A673 (cell line): Measurements from ENCODE around the gene AKNA.

ENCODE experiments used
- CTCF ChIP-seq: fragments of 300-800, 200-600 bp; sonication (generic); conservative IDR thresholded peaks from 2 replicates; pipeline ENCODE4 v1.5.1; 2017; ENCODE audit warnings: low read depth, mild to moderate bottlenecking, antibody characterized with exemption, low read length, moderate library complexity, mixed read lengths
- EZH2 ChIP-seq: fragments of 200-600 bp; sonication (generic); IDR thresholded peaks from 2 replicates; pipeline ENCODE4 v1.6.1; 2017; ENCODE audit warnings: borderline replicate concordance, low read depth, mild to moderate bottlenecking, mixed read lengths, antibody characterized with exemption, low read length; ENCODE audit not compliant: poor library complexity, severe bottlenecking

DNA sequence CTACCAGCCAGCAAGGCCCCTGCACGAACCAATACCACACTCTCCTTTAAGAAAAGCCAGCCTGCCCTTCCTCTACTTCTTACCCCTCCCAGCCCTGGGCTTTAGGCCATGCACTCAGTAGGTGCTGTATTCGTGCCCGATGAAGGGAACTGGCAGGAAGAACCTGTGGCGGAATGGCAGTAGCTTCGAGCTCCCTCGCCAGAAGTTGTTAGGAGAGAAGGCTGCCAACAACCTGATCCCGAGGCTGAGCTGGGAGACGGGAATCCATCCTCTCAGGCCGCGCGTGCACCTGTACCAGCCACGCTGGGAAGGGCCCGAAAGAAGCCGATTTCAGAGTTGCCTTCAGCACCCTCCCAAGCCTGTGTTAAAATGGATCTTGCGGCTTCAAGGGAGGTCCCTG is 45.3 kb upstream of the AKNA start:
- TF ChIP-seq CTCF (no peak), EZH2 (no peak)
